AG04450 (cell line): ENCODE data around the gene FBXO27. TPM values are rescaled to one million over a fixed set of nuclear protein-coding genes. Genes with fewer than 3 reads are reported as not detected.

ENCODE experiments used
- CTCF ChIA-PET: fragments of 300-600, 350-600 bp; formaldehyde crosslinking; extraction: SDS; loops from one replicate; lab custom pipeline; 2022; ENCODE audit warnings: antibody characterized with exemption, inconsistent platforms; lab: Charles Lee
- POLR2A ChIA-PET: fragments of 350-600 bp; formaldehyde crosslinking; extraction: SDS; loops from one replicate; lab custom pipeline; 2021; ENCODE audit warnings: antibody characterized with exemption, inconsistent platforms; lab: Yijun Ruan, JAX
- DNase-seq: peaks from one replicate; pipeline ENCODE4 v3.0.0-alpha.2; 2011; ENCODE audit warnings: low read depth, low spot score
- H3K27ac ChIP-seq: one replicate; pipeline ENCODE4 v1.5.1; 2012; ENCODE audit warnings: low read depth, low read length, control low read depth
- H3K27me3 ChIP-seq: one replicate; pipeline ENCODE4 v1.6.0; 2012; ENCODE audit warnings: low read length; ENCODE audit not compliant: control insufficient read depth, insufficient read depth
- H3K4me3 ChIP-seq: 2 replicates; pipeline ENCODE4 v1.5.1; 2011; ENCODE audit warnings: mild to moderate bottlenecking, low read depth, low read length, control low read depth
- H3K9me3 ChIP-seq: 2 replicates; pipeline ENCODE4 v1.5.1; 2012; ENCODE audit warnings: low read length; ENCODE audit not compliant: control insufficient read depth, insufficient read depth
- polyA plus RNA-seq: library from polyadenylated mRNA; depleted of rRNA; stranded (reverse); fragments of >200 nt; gene quantifications from 2 replicates; pipeline ENCODE4 v1.2.3, GENCODE V29; 2011
- TF ChIP-seq, protein P1 (sequence below): IDR thresholded peaks from 2 replicates; pipeline ENCODE4 v1.5.1; 2011; ENCODE audit warnings: low read depth, low read length, control low read depth, inconsistent platforms

The FBXO27 gene
- polyA plus RNA-seq, 1 experiment = 2.0 TPM

GRCh38 chr19:39053276-39054090 is 21.1 kb upstream of the FBXO27 start:
- no peak for DNase-seq
- CTCF ChIA-PET = interaction anchor here (0.7 to 1.6 kb wide), 4 partner anchors 9 to 274 kb away, joined by 3 read pairs; no protein-coding TSS in a partner anchor

DNA sequence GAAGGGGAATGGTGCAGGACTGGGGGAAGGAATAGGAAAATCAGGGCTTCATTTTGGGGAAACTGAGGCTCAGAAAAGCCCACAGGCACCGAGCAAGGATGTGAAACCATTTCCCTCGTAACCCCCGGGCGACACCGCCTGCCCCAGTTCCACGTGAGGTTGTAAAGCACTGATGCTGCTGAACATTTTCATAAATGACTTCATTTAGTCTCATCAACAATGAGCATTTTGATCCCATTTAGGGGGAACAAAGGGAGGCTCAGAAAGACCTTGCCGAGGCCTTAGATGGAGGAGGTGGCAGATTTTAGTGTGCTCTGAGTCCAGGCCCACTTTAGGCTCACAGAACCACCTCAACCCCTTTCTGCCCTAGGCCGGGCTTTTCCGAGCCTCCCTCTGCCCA is 20.5 kb upstream of the FBXO27 start:
- no peak for DNase-seq
- TF ChIP-seq, protein P1, sequence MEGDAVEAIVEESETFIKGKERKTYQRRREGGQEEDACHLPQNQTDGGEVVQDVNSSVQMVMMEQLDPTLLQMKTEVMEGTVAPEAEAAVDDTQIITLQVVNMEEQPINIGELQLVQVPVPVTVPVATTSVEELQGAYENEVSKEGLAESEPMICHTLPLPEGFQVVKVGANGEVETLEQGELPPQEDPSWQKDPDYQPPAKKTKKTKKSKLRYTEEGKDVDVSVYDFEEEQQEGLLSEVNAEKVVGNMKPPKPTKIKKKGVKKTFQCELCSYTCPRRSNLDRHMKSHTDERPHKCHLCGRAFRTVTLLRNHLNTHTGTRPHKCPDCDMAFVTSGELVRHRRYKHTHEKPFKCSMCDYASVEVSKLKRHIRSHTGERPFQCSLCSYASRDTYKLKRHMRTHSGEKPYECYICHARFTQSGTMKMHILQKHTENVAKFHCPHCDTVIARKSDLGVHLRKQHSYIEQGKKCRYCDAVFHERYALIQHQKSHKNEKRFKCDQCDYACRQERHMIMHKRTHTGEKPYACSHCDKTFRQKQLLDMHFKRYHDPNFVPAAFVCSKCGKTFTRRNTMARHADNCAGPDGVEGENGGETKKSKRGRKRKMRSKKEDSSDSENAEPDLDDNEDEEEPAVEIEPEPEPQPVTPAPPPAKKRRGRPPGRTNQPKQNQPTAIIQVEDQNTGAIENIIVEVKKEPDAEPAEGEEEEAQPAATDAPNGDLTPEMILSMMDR = no peak
- peaks cover 5% of the 10 kb centered on the region for H3K27me3 ChIP-seq
- H3K9me3 ChIP-seq = peaks cover 5% of the 10 kb centered on the region
- H3K4me3 ChIP-seq = no peak overlapping the region
- H3K27ac ChIP-seq = no peak overlapping the region
- ChIA-PET CTCF (interaction anchor here (0.9 to 1.7 kb wide), 12 partner anchors 8 to 275 kb away, joined by 3 to 6 read pairs (median 4); no protein-coding TSS in a partner anchor), POLR2A (no interaction called here)

More at GRCh38 chr19:39053276-39054090, 21.1 kb upstream of the FBXO27 start:
- POLR2A ChIA-PET = no interaction called here
- TF ChIP-seq, protein P1 = no peak
- Histone ChIP-seq H3K27me3 (peaks cover 5% of the 10 kb centered on the region), H3K9me3 (peaks cover 5% of the 10 kb centered on the region), H3K4me3 (no peak overlapping the region), H3K27ac (no peak overlapping the region)

DNA sequence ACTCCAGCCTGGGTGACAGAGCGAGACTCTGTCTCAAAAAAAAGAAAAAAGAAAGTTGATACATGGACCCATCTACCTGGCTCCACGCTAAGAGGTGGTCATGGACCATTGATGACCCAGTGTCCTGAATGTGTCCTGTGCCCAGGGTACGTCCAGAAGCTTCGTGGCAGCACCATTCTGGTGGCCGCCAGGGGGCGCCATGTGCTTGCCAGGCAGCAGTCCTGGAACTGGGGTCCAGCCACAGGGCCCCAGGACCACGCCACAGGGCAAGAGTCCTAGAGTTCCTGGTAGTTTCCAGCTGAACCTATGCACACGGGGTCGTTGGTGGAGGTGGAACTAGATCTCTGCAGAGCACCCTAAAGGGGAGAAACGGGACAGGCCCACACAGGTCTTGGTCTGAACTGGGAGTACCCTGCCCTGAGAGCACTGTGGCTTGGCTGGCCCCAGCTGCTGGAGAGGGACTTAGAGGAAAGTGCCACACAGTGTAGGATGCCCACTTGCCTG is 19.9 kb upstream of the FBXO27 start:
- CTCF ChIA-PET = interaction anchor here (0.9 to 1.7 kb wide), 14 partner anchors 9 to 166 kb away, joined by 3 to 6 read pairs (median 4); no protein-coding TSS in a partner anchor

DNA sequence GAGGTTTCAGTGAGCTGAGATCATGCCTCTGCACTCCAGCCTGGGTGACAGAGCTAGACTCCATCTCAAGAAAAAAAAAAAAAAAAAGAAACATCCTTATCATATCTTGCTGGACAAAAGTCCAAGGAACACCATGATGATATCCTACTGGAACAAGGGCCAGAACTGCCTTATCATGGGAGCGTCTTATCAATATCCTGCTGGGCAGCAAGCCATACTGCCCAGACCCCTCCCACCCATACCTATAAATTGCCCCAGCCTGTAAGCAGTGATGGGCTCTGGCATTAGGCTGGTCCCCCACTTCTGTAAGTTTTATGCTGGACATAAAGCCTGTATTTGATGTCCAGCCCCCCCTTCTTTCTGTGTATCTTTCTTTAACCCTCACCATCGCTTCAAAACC is 14.7 kb upstream of the FBXO27 start:
- DNase-seq = no peak
- TF ChIP-seq, protein P1 = no peak
- no peak overlapping the region for H3K4me3 ChIP-seq
- POLR2A ChIA-PET = no interaction called here
- H3K27me3 ChIP-seq = no peaks in the 10 kb centered on the region
- CTCF ChIA-PET = no interaction called here
- H3K9me3 ChIP-seq = no peaks in the 10 kb centered on the region
- no peak overlapping the region for H3K27ac ChIP-seq

More for the DNA sequence above, 19.9 kb upstream of the FBXO27 start:
- peak; percentile 20 for DNase-seq
- H3K9me3 ChIP-seq = peaks cover 5% of the 10 kb centered on the region
- H3K27me3 ChIP-seq = peaks cover 3% of the 10 kb centered on the region
- no peak overlapping the region for H3K27ac ChIP-seq
- TF ChIP-seq, protein P1 = peak; percentile 78
- POLR2A ChIA-PET = no interaction called here
- H3K4me3 ChIP-seq = no peak overlapping the region
